Esophagus muscularis mucosa (tissue), 4 donors: ENCODE results near the gene SPPL2B.

Experiments
- CTCF ChIP-seq, 3 experiments: fragments of 200-600 bp in 2 of 3; fragments of 450-650 bp in 1 of 3; sonication (generic) in 2 of 3; IDR thresholded peaks; one replicate each; pipeline ENCODE4 v1.5.1; 2017 to 2019; ENCODE audit warnings: antibody characterized with exemption in 3 of 3, mild to moderate bottlenecking in 2 of 3, moderate library complexity in 1 of 3
- EP300 ChIP-seq: sonication (generic); formaldehyde crosslinking; IDR thresholded peaks from one replicate; pipeline ENCODE4 v1.6.1; 2017; ENCODE audit warnings: antibody characterized with exemption
- POLR2A ChIP-seq: fragments of 450-650 bp; IDR thresholded peaks from one replicate; pipeline ENCODE4 v1.6.1; 2017; ENCODE audit warnings: antibody characterized with exemption, moderate library complexity, mild to moderate bottlenecking, low read depth

- TF ChIP-seq EP300 (no peak), CTCF (IDR thresholded peaks at IDR 0.05) (no peak), POLR2A (no peak)
Observed at GRCh38 chr19:2325281-2326046, 3.0 kb upstream of the SPPL2B start.
